GM18951 (cell line): ENCODE data around the gene PPP1R1B.

ENCODE experiments used
- POLR2A ChIP-seq: IDR thresholded peaks from 4 replicates; pipeline ENCODE4 v1.6.1; 2011; ENCODE audit warnings: mild to moderate bottlenecking; ENCODE audit not compliant: insufficient read length, insufficient read depth; ENCODE audit errors: extremely low read depth
- in situ Hi-C: fragments of 300-500 bp; cut with MboI; formaldehyde crosslinking; loops from one replicate; pipeline ENCODE4 v1.12.0; 2022; ENCODE audit warnings: low sequenced_read_pairs, mixed read lengths, inconsistent platforms; ENCODE audit not compliant: unreplicated experiment

Gene PPP1R1B

GRCh38 chr17:39651923-39652586 lies 25.3 kb downstream of the PPP1R1B start:
- in situ Hi-C loops: no loop called here
- no peak for TF ChIP-seq POLR2A

GRCh38 chr17:39652587-39653315 lies 26.0 kb downstream of the PPP1R1B start:
- in situ Hi-C loops: no loop called here
- TF ChIP-seq POLR2A: no peak

- in situ Hi-C loops: no loop called here
- no peak for TF ChIP-seq POLR2A
Observed at GRCh38 chr17:39653316-39653661, 26.5 kb downstream of the PPP1R1B start.

- in situ Hi-C loops: no loop called here
- no peak for TF ChIP-seq POLR2A
Observed at GRCh38 chr17:39653662-39654331, 27.0 kb downstream of the PPP1R1B start.

GRCh38 chr17:39655105-39655504 lies 28.4 kb downstream of the PPP1R1B start:
- TF ChIP-seq POLR2A: no peak
- in situ Hi-C loops: no loop called here

GRCh38 chr17:39658346-39658745 lies 31.6 kb downstream of the PPP1R1B start:
- in situ Hi-C loops: no loop called here
- TF ChIP-seq POLR2A: no peak

- in situ Hi-C loops: no loop called here
- TF ChIP-seq POLR2A: no peak
Observed at GRCh38 chr17:39658760-39659159, 32.0 kb downstream of the PPP1R1B start.

GRCh38 chr17:39659279-39660010 lies 32.7 kb downstream of the PPP1R1B start:
- in situ Hi-C loops: no loop called here
- no peak for TF ChIP-seq POLR2A

- in situ Hi-C loops: no loop called here
- TF ChIP-seq POLR2A: no peak
Observed at GRCh38 chr17:39660011-39660360, 33.2 kb downstream of the PPP1R1B start.

GRCh38 chr17:39660397-39661385 lies 33.9 kb downstream of the PPP1R1B start:
- in situ Hi-C loops: no loop called here
- TF ChIP-seq POLR2A: no peak

- in situ Hi-C loops: no loop called here
- no peak for TF ChIP-seq POLR2A
Observed at GRCh38 chr17:39661744-39662541, 35.2 kb downstream of the PPP1R1B start.
